HG02981 (cell line): ENCODE measurements around the gene GPRASP2.
"Not testable (repeated sequence)": the region's sequence is repeated elsewhere in the genome, so short reads cannot be mapped to it uniquely, and the experiment has no call there.

Experiments
- ATAC-seq: cut with Tn5 transposase; IDR thresholded peaks from one replicate; pipeline ENCODE4 v1.9.1; 2021; ENCODE audit warnings: mild to moderate bottlenecking, moderate library complexity; ENCODE audit not compliant: unreplicated experiment

Gene GPRASP2

DNA sequence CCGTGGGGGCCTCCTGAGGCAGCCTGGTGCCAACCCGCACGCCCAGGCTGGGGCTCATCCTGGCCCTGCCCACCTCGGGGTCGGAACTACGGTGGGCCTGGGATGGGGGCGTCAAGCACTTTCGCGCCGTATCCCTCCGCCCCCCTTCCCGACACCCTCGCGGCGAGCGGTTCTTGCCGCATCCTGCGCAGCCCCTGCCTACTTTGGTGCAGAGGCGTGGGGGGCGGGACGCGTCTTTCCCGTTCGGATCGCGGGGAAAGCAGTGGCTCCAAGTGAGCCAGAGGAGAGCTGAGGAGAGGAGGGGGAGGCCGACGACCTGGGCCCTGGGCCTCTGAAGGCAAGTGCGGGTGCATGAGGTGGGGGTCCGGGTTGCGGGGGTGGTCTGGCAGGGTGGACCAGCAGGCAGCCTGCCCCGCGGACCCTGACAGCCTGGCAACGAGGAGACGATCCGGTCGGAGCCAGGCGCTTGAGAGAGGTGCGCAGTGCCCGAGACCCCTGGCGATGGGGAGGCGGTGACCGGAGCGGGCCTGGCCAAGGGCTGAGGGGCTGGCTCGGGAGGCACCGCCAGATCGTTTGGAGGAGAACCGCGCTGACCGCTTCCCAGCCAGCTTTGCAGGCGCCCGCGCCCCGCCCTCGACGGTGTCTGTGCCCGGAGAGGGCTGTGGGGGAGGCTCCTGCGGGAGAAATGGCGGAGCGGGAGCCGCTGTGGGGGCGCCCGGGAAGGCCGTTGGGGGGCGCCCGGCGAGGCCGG is at the start of gene GPRASP2:
TSS of gene GPRASP2 (plus strand) at position 233 of the 751 bp plus-strand sequence. CDS start 2,422 bp downstream, outside the sequence.
- no peak for ATAC-seq

GRCh38 chrX:102663820-102664219 is 48.4 kb upstream of the GPRASP2 start:
- ATAC-seq, result not testable (repeated sequence)

- not testable (repeated sequence) for ATAC-seq
Observed at GRCh38 chrX:102667034-102667433, 45.2 kb upstream of the GPRASP2 start.

GRCh38 chrX:102669526-102669925 is 42.7 kb upstream of the GPRASP2 start:
- ATAC-seq, result no peak

DNA sequence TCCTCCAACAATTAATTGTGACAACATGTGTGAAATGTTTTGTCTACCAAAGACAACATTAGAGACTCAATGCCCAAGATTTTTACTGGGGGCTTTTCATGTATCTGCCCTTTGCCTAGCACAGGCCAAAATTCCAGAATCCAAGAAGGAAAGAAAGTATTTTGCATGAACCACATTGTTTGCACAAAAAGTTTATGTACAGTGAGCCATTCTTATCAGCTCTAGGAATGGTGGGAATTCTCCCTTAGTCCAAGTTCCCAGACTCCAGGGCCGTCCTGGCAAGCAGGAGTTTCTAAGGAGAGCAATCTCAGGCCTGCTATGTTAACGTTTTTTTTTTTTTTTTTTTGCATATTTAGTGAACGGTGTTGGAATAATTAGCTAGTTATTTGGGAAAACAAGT is 39.4 kb upstream of the GPRASP2 start:
- ATAC-seq, result no peak

DNA sequence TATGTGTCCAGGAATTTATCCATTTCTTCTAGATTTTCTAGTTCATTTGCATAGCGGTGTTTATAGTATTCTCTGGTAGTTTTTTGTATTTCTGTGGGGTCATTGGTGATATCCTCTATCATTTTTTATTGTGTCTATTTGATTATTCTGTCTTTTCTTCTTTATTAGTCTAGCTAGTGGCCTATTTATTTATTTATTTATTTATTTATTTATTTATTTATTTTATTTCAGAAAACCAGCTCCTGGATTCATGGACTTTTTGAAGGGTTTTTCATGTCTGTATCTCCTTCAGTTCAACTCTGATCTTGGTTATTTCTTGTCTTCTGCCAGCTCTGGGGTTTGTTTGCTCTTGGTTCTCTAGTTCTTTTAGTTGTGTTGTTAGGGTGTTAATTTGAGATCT is 34.8 kb upstream of the GPRASP2 start:
- not testable (repeated sequence) for ATAC-seq

DNA sequence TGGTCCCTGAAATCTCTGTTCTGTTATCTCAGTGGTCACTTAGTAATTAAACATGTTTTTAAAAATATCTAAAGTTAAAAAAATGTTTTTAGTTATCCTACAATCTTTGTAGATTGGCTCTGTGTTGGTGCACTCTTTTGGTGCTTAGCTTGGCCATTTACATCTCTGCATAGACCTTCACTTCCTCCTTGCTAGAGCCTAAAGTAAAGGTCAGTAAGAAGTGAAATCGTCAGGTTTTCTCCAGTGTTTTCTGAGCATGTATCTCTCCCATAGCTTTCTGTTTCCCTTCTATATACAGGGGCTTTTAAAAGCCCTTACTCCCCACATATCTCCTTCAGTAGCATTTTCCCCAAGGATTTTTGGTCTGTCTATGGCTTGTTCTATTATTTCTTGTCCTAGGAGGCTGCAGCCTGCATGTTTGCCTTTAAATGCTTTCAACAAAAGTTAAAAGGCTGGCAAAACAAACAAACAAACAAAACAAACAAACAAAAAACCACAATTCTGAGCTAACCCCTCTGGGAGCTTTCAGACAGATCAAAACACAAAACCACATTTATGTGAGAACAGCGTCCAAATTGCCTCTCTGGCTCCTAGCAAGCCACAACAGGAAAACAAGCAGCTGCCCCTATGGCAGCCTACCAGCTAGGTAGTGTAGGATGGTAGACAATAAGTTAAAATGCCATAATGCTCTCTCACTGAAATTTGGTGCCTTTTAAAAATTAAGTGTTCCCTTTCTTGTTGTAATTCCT is 27.3 kb upstream of the GPRASP2 start:
- no peak for ATAC-seq

GRCh38 chrX:102694749-102695148 is 17.5 kb upstream of the GPRASP2 start:
- no peak for ATAC-seq

GRCh38 chrX:102696306-102696705 is 15.9 kb upstream of the GPRASP2 start:
- no peak for ATAC-seq

DNA sequence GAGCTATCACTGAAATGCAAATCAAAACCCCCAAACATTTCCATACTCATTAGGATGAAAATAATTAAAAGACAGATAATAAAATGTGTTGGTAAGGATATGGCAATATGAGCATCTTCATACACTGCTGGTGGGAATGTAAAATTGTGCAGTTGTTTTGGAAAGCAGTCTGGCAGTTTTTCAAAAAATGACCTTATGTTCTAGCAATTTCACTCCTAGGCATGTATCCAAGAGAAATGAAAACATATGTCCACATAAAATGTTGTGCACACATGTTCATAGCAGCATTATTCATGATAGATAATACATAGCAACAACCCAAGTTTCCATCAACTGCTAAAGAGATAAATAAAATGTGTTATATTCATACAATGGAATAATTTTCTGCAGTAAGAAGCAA is 14.8 kb upstream of the GPRASP2 start:
- ATAC-seq, result no peak

GRCh38 chrX:102708900-102709299 is 3.3 kb upstream of the GPRASP2 start:
- no peak for ATAC-seq

- ATAC-seq, result no peak
Observed at GRCh38 chrX:102711872-102712215, 404 bp upstream of the GPRASP2 start.

DNA sequence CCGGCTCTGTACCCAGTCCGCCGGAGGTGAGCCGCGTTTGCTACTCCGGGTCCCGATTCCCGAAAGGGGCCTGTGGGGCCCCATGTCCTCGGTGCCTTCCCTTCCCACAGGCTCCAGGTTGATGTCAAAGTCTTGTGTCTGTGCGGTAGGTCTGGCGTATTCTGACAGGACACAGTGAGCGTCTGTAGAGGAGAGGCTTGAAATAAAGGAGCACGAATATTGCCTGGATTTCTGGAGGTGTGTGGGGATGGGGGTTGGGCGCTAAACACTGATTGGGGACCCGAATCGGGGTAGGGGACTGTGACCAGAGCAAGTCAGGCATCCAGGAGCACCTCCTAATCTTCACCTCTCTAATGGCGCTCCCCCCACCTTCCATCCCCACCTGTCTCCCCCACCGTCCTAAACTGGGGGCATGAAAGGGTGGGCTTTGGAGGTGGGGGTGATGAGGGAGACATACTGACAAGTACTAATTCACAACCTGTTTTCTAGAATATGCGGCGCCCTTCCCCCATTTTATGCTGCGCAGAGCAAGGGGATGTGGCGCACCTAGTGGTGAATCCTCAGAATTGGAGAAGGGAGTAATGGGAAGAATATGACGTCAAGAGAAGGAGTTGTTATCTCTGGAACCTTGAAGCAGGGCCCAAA is 855 bp downstream of the GPRASP2 start:
- no peak for ATAC-seq

GRCh38 chrX:102714994-102715393 is 2.7 kb downstream of the GPRASP2 start:
- ATAC-seq, result no peak

DNA sequence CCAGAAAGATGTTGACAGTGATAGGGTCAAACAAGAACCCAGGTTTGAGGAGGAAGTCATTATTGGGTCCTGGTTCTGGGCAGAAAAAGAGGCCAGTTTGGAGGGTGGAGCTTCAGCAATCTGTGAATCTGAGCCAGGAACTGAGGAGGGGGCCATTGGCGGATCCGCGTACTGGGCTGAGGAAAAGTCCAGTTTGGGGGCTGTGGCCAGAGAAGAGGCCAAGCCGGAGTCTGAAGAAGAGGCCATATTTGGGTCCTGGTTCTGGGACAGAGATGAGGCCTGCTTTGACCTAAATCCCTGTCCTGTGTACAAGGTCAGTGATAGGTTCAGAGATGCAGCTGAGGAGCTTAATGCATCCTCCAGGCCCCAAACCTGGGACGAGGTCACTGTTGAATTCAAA is 3.7 kb downstream of the GPRASP2 start:
- no peak for ATAC-seq

DNA sequence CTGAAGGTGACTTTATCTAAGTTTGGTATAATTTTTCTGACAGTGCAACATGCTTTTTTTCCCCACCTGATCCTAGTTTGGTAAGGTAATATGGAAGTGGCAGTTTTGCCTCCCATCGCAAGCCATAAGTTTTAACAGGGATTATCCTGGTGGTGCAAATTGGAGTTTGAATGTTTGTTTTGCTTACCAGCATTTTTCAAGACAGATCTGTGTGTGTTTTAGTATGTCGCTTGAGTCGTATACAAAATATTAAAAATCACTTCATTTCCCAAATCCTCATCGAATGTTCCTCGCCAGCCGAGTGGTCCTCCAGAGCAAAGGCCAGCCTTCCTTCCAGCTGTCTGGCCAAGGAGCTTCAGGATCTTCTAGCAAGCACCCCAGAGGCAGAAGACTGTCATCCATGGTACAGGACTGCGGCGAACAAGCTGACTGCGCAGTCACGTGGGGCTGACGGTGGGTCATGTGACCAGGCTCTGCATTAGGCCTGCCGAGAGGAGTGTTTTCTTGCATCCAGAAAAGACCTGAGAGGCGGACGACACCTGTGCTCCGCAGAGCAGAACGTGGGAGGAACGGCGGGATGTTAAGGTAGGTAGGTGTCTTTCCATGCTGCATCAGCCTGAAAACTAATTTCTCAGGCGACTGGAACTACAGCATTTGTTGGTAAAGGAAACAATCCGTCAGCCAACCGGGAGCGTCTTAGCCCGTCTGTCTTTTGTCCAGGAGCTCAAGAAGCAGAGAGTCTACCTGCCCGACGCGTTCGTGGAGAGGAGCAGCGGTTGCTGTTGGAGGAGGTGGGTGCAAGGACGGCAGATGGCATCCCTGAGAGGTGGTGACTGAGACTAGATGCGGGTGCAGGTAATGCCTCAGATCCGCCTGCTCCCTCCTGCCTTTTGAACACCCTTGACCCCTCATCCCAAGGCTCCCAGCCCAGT is 8.3 kb downstream of the GPRASP2 start, which contains the start of gene GPRASP3:
TSS of gene GPRASP3 (plus strand) at position 507 of the 932 bp plus-strand sequence. CDS start 28,253 bp downstream, outside the sequence.
- ATAC-seq, result peak; percentile 98

DNA sequence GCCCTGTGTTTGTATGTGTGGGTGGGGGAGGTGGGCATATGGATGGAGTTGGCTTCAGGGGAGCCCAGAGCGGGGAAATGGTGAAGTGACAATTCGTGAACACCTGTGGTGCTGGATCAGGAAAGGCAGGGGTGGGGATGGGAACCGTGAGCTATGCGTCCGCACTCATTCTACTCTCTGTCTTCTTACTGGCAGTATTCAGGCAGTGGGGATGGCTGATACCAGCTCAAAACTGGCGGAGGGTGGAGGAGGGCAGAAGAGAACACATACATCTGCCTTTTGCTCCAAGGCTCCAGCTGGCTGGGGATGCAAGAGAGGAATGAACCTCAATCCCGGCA is 8.9 kb downstream of the GPRASP2 start:
- not testable (repeated sequence) for ATAC-seq

- ATAC-seq, result no peak
Observed at GRCh38 chrX:102723456-102723855, 11.2 kb downstream of the GPRASP2 start.

DNA sequence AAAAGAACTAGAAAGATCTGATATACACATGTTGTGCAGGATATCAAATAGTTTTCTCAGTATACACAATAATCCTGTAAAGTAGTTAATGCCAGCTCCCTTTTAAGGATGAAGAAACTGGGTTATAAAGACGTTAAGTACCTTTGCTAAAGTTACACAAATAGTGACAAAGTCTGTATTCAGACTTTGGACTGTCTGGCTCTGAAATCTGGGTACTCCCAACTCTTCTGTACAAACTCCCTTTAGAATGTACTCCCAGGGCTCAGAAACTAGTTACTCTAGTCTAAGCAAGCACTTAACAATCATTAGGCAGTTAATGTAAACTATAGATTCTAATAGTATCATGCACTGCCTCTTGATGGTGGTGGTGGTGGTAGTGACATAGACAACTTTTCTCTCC is 15.5 kb downstream of the GPRASP2 start:
- no peak for ATAC-seq

DNA sequence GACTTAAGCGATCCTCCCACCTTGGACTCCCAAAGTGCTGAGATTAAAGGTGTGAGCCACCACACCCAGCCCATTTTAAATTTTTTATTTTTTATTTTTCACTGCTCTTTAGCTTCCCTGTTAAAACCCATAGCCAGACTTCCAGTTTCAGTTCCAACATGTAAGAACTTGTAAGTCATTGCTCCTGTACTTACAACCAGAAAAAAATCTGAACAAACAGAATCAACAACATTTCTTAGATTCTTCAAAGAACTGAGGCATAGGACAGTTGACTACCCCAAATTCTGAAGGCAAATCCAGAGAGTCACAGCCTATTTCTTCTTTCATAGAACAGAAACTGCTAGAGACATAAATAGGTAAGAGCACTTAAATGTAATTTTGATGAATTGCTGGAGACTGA is 16.4 kb downstream of the GPRASP2 start:
- ATAC-seq, result no peak

DNA sequence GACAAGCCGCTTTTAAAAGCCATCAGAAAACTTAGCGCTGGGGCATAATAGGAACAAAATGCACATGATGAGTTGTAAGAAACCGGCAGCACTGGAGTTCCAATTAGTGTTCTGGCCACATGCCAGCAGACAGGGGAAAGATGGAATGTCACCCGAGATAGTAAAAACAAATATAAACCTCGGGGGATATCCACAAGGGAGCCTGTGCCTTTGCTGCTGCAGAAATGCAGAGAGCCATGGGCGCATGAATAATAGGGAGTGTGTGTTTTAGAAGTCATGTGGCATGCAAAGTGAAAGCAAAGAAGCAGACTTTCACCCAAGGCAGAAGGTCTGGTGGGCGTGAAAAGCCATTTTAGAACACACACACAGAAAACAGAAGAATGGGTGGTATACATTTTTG is 27.4 kb downstream of the GPRASP2 start:
- ATAC-seq, result no peak
